Measurements from ENCODE around the gene SRR. TPM values are rescaled to one million over a fixed set of nuclear protein-coding genes. Genes with fewer than 3 reads are reported as not detected.

SRR gene
- total and polyA plus RNA-seq, 10 of the 15 experiments (the other 5 are each of a cell fraction or from before 2014, with no cell fraction given): 11.7 to 33.9 (median 20.2) TPM

DNA sequence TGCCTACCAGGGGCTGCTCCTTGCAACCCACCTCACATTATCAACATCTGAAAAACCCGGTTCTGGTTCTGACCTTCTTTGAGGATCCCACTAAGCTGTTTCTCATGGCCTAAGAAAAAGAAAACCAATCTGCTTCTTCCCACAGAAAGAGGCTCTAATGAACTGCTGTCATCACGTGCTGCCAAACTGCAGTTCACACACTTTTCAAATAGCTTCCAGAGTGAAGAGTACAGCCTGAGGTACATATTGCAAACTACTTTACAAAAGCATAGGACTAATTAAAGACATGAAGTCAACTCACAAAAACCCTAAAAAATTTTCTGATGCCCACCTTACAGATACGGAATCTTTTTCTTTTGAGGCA lies 36.9 kb upstream of the SRR start (continued):
- no peak for TF ChIP-seq SMAD1 (IDR thresholded peaks at IDR 0.05; ENCODE audit: low read depth, partially characterized antibody)
- TF ChIP-seq, protein P1, sequence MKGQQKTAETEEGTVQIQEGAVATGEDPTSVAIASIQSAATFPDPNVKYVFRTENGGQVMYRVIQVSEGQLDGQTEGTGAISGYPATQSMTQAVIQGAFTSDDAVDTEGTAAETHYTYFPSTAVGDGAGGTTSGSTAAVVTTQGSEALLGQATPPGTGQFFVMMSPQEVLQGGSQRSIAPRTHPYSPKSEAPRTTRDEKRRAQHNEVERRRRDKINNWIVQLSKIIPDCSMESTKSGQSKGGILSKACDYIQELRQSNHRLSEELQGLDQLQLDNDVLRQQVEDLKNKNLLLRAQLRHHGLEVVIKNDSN (IDR thresholded peaks at IDR 0.05; ENCODE audit: borderline replicate concordance, extremely low read length, insufficient read depth, low read depth, low read length): peak; percentile 49
- TF ChIP-seq PAX5 (IDR thresholded peaks at IDR 0.05; ENCODE audit: borderline replicate concordance, low read depth, low read length): no peak
- no peak for TF ChIP-seq ATF7 (IDR thresholded peaks at IDR 0.05; ENCODE audit: low read depth)
- TF ChIP-seq PML (IDR thresholded peaks at IDR 0.05; ENCODE audit: low read length): no peak
- no peak for TF ChIP-seq EED (IDR thresholded peaks at IDR 0.05; ENCODE audit: low read depth)
- TF ChIP-seq SMC3 (IDR thresholded peaks at IDR 0.05; ENCODE audit: borderline replicate concordance, low read length): peak; percentile 3; the same call in 1 of the 2 replicates
- TF ChIP-seq SMAD5 (IDR thresholded peaks at IDR 0.05; ENCODE audit: low read depth): no peak
- no peak for TF ChIP-seq CREM (IDR thresholded peaks at IDR 0.05; ENCODE audit: low read depth)
- TF ChIP-seq SPI1 (IDR thresholded peaks at IDR 0.05; ENCODE audit: borderline replicate concordance, insufficient read depth, low read depth, low read length): no peak
- no peak; the same call in 1 of the 2 replicates for TF ChIP-seq NR2C1 (IDR thresholded peaks at IDR 0.05)
- TF ChIP-seq ZZZ3 (IDR thresholded peaks at IDR 0.05; ENCODE audit: control insufficient read depth, insufficient read length, low read depth): no peak
- TF ChIP-seq, protein P2, sequence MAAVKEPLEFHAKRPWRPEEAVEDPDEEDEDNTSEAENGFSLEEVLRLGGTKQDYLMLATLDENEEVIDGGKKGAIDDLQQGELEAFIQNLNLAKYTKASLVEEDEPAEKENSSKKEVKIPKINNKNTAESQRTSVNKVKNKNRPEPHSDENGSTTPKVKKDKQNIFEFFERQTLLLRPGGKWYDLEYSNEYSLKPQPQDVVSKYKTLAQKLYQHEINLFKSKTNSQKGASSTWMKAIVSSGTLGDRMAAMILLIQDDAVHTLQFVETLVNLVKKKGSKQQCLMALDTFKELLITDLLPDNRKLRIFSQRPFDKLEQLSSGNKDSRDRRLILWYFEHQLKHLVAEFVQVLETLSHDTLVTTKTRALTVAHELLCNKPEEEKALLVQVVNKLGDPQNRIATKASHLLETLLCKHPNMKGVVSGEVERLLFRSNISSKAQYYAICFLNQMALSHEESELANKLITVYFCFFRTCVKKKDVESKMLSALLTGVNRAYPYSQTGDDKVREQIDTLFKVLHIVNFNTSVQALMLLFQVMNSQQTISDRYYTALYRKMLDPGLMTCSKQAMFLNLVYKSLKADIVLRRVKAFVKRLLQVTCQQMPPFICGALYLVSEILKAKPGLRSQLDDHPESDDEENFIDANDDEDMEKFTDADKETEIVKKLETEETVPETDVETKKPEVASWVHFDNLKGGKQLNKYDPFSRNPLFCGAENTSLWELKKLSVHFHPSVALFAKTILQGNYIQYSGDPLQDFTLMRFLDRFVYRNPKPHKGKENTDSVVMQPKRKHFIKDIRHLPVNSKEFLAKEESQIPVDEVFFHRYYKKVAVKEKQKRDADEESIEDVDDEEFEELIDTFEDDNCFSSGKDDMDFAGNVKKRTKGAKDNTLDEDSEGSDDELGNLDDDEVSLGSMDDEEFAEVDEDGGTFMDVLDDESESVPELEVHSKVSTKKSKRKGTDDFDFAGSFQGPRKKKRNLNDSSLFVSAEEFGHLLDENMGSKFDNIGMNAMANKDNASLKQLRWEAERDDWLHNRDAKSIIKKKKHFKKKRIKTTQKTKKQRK (IDR thresholded peaks at IDR 0.05; ENCODE audit: low read depth, low read length): no peak
- TF ChIP-seq ATF3 (IDR thresholded peaks at IDR 0.05; ENCODE audit: borderline replicate concordance, extremely low read depth, low read depth, low read length): peak; percentile 34; the same call in 1 of the 2 replicates
- no peak for TF ChIP-seq GABPA (IDR thresholded peaks at IDR 0.05; ENCODE audit: low read depth)
- TF ChIP-seq YBX1 (IDR thresholded peaks at IDR 0.05): no peak
- no peak; the same call in 1 of the 2 replicates for TF ChIP-seq POLR2AphosphoS5 (IDR thresholded peaks at IDR 0.05; ENCODE audit: low read length)
- TF ChIP-seq REST (IDR thresholded peaks at IDR 0.05; ENCODE audit: low read depth, low read length): no peak
- TF ChIP-seq MEF2A (IDR thresholded peaks at IDR 0.05; ENCODE audit: insufficient read depth, low read depth, low read length): no peak
- TF ChIP-seq, protein P3, sequence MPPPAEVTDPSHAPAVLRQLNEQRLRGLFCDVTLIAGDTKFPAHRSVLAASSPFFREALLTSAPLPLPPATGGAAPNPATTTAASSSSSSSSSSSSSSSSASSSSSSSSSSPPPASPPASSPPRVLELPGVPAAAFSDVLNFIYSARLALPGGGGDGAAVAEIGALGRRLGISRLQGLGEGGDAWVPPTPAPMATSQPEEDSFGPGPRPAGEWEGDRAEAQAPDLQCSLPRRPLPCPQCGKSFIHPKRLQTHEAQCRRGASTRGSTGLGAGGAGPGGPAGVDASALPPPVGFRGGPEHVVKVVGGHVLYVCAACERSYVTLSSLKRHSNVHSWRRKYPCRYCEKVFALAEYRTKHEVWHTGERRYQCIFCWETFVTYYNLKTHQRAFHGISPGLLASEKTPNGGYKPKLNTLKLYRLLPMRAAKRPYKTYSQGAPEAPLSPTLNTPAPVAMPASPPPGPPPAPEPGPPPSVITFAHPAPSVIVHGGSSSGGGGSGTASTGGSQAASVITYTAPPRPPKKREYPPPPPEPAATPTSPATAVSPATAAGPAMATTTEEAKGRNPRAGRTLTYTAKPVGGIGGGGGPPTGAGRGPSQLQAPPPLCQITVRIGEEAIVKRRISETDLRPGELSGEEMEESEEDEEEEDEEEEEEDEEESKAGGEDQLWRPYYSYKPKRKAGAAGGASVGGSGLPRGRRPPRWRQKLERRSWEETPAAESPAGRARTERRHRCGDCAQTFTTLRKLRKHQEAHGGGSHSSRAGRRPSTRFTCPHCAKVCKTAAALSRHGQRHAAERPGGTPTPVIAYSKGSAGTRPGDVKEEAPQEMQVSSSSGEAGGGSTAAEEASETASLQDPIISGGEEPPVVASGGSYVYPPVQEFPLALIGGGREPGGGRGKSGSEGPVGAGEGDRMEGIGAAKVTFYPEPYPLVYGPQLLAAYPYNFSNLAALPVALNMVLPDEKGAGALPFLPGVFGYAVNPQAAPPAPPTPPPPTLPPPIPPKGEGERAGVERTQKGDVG (CRISPR knock-in tag; IDR thresholded peaks at IDR 0.05): 0 out of 2 replicates have a peak, but pooled peaks have one; percentile 29
